ENCODE data around the gene PCP2. TPM values are rescaled to one million over a fixed set of nuclear protein-coding genes. Genes with fewer than 3 reads are reported as not detected.

Gene PCP2
- total RNA-seq, 4 donors from 2014 or later: 2.3 to 13.4 (median 7.8) TPM; not detected in 1

DNA sequence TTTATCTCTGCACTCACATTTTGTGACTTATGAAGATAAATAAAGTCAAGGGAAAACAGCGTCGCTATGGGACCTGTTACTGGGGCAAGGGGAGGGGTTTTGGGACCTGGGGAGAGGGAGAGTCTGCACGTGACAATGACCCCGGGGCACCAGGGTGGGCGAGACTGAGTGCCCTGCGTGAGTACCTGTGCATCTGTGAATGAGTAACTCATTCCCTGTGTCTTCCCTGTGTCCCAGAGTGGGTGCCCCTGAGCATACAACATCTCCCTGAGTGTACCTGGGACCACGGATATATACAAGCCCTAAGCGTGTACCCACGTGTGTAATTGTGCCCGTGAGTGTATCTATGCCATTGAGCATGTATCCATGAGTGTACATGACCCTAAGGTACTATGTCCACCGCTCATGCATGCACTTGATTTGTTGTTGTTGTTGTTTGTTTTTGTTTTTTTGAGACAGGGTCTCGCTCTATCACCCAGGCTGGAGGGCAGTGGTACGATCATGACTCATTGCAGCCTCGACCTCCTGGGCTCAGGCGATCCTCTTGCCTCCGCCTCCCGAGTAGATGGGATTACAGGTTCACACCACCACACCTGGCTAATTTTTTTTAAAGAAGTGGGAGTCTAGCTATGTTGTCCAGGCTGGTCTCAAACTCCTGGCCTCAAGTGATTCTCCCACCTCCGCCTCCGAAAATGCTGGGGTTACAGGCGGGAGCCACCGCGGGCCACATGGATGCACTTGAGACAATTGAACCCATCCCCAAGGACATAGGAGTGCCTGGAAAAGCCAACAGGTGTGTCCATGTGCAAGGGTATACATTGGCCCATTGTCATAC is 46.5 kb upstream of the PCP2 start:
- H3K4me3 ChIP-seq: peak overlapping the region; percentile 59 to 97 (median 94)
- H3K27ac ChIP-seq: peak overlapping the region in 2 of 4 donors; percentile 83 to 95
- DNase-seq: no peak
- H3K36me3 ChIP-seq: peaks cover 0 to 21% (median 0%) of the 10 kb centered on the region in 3 donors
- H3K27me3 ChIP-seq: no peaks in the 10 kb centered on the region
- peaks cover 0 to 18% (median 2%) of the 10 kb centered on the region in 4 donors for H3K4me1 ChIP-seq
- no peaks in the 10 kb centered on the region for H3K9me3 ChIP-seq
- TF ChIP-seq POLR2A (IDR thresholded peaks at IDR 0.05) (no peak), CTCF (IDR thresholded peaks at IDR 0.05) (no peak)

DNA sequence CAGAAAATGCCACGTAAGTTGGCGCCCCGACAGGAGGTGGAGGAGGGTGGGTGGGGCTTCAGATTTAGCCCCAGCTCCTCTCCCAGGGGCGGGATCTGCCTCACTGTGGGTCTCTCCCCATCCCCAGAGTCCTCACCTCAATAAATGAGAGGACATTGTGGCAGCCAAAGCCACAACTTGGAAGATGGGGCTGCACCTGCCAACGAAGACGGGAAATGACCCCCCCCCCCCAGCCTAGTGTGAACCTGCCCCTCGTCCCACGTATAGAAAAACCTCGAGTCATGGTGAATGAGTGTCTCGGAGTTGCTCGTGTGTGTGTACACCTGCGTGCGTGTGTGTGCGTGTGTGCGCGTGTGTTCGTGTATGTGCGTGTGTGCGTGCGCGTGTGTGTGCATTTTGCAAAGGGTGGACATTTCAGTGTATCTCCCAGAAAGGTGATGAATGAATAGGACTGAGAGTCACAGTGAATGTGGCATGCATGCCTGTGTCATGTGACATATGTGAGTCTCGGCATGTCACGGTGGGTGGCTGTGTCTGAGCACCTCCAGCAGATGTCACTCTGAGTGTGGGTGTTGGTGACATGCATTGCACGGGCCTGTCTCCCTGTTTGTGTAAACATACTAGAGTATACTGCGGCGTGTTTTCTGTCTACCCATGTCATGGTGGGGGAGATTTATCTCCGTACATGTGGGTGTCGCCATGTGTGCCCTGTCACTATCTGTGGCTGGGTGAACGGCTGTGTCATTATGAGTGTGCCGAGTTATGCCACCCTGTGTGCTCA is 45.6 kb upstream of the PCP2 start:
- peaks cover 0 to 20% (median 0%) of the 10 kb centered on the region in 3 donors for H3K36me3 ChIP-seq
- H3K4me1 ChIP-seq: peaks cover 0 to 18% (median 2%) of the 10 kb centered on the region in 4 donors
- H3K27me3 ChIP-seq: no peaks in the 10 kb centered on the region
- DNase-seq: peak in 2 of 3 donors; percentile 83 to 85
- no peaks in the 10 kb centered on the region for H3K9me3 ChIP-seq
- TF ChIP-seq POLR2A (IDR thresholded peaks at IDR 0.05): no peak
- peak in 5 of 6 experiments; percentile 10 to 55 (median 40) for TF ChIP-seq CTCF (IDR thresholded peaks at IDR 0.05)
- H3K27ac ChIP-seq: no peak overlapping the region
- H3K4me3 ChIP-seq: no peak overlapping the region

- H3K36me3 ChIP-seq: peaks cover 0 to 6% (median 0%) of the 10 kb centered on the region in 3 donors
- DNase-seq: no peak
- no peak overlapping the region for H3K4me3 ChIP-seq
- H3K27me3 ChIP-seq: no peaks in the 10 kb centered on the region
- peaks cover 0 to 18% (median 2%) of the 10 kb centered on the region in 4 donors for H3K4me1 ChIP-seq
- TF ChIP-seq CTCF (IDR thresholded peaks at IDR 0.05): no peak
- TF ChIP-seq POLR2A (IDR thresholded peaks at IDR 0.05): no peak
- H3K9me3 ChIP-seq: no peaks in the 10 kb centered on the region
- no peak overlapping the region for H3K27ac ChIP-seq
Observed at GRCh38 chr19:7677669-7678311, 44.3 kb upstream of the PCP2 start.

DNA sequence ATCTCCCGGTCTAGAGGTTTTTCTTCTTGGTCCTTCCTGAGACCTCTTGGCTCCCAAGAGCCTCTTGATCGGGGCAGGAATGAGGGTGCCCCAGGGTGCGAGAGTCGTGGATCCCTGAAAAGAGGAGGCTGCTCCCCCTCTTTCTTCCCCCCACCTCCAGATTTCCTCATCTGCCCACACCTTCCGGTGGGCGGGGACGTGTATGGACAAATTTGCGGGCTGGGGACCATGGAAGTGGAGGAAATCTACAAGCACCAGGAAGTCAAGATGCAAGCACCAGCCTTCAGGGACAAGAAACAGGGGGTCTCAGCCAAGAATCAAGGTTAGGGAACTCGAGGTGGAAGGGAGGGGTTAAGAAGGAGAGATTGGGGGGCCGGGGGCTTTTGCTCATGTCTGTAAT is 43.3 kb upstream of the PCP2 start, which contains the start of gene MCEMP1:
Gene MCEMP1, plus strand, starts transcription at position 237 of the 400 bp plus-strand sequence. Its CDS starts 31 bp downstream, at position 268.
- Histone ChIP-seq H3K27ac (no peak within 1 kb of the TSS), H3K27me3 (no peaks in the 10 kb centered on the region), H3K9me3 (no peaks in the 10 kb centered on the region), H3K4me3 (no peak within 1 kb of the TSS), H3K4me1 (peaks cover 0 to 12% (median 2%) of the 10 kb centered on the region in 4 donors), H3K36me3 (no peaks in the 10 kb centered on the region)
- no peak for DNase-seq
- TF ChIP-seq CTCF (IDR thresholded peaks at IDR 0.05) (no peak), POLR2A (IDR thresholded peaks at IDR 0.05) (no peak)

- TF ChIP-seq CTCF (IDR thresholded peaks at IDR 0.05) (no peak), POLR2A (IDR thresholded peaks at IDR 0.05) (no peak)
- Histone ChIP-seq H3K27me3 (no peaks in the 10 kb centered on the region), H3K9me3 (no peaks in the 10 kb centered on the region), H3K36me3 (no peaks in the 10 kb centered on the region), H3K27ac (no peak overlapping the region), H3K4me1 (peaks cover 0 to 11% (median 2%) of the 10 kb centered on the region in 4 donors), H3K4me3 (no peak overlapping the region)
- peak in 1 of 3 donors; percentile 33 for DNase-seq
Observed at GRCh38 chr19:7676376-7676775, 42.9 kb upstream of the PCP2 start.

All from Peyer's patch (tissue), 4 donors.